Pancreas (tissue), 10 donors: ENCODE results near the gene NME8. TPM values are rescaled to one million over a fixed set of nuclear protein-coding genes. Genes with fewer than 3 reads are reported as not detected.
A peak's percentile ranks its signal among the peaks of the same experiment; 100 is the strongest.

Experiments used
- ATAC-seq, 4 donors: fragments of 200-7000 bp; cut with Tn5 transposase; one replicate each; pipeline versions ENCODE4 v1.8.0 to v1.9.1; 2020; ENCODE audit warnings: mild to moderate bottlenecking in 4 of 4, moderate library complexity in 4 of 4
- DNase-seq, 6 donors: peaks; one replicate each; pipeline ENCODE4 v3.0.0-alpha.2; 2020
- FAIRE-seq: peaks from 2 replicates; lab custom pipeline; 2012; peaks lifted over from hg19 to GRCh38; lab: Jason Lieb, UNC
- H3K27ac ChIP-seq, 4 donors: fragments of 200-600 bp; sonication (generic); 1 replicate in 3 of 4; 2 replicates in 1 of 4; pipeline versions ENCODE4 v1.5.0 to v1.8.0; 2020
- H3K27me3 ChIP-seq, 4 donors: fragments of 200-600 bp; one replicate each; pipeline ENCODE4 v1.8.0; 2021
- H3K36me3 ChIP-seq, 3 donors: fragments of 200-600 bp; sonication (generic) in 1 of 3; one replicate each; pipeline versions ENCODE4 v1.5.0 to v1.8.0; 2020 to 2021
- H3K4me1 ChIP-seq, 3 donors: fragments of 200-600 bp; one replicate each; pipeline ENCODE4 v1.8.0; 2021
- H3K4me3 ChIP-seq, 4 donors: fragments of 200-600 bp; sonication (generic) in 2 of 4; one replicate each; pipeline versions ENCODE4 v1.5.0 to v1.8.0; 2020 to 2021
- H3K9me3 ChIP-seq, 4 donors: fragments of 200-600 bp; one replicate each; pipeline ENCODE4 v1.8.0; 2021
- WGBS, 2 donors: extraction: QIAGEN DNeasy Blood & Tissue Kit; methylation state at CpG; one replicate each; pipeline ENCODE4 v1.1.7; 2013; 5-methylcytosine and 5-hydroxymethylcytosine counted together
- intact Hi-C, 3 donors: fragments of 100-400 bp; cut with DNase I; formaldehyde crosslinking; loops; one replicate each; pipeline versions ENCODE4 v1.11.1 to v1.14.2; 2022
- polyA plus RNA-seq, 2 donors: library from polyadenylated mRNA; stranded (reverse); fragments of 200-250 nt; gene quantifications; one replicate each; pipeline ENCODE4 v1.2.3, GENCODE V29; 2013
- total RNA-seq, 6 donors: library from RNA; stranded (reverse); fragmentation: NEBNext Ultra II Directional in 4 of 6; extraction: Animal tissue kit (Norgen Biotek cat#: 25700) in 4 of 6; gene quantifications; one replicate each; pipeline versions ENCODE4 v1.2.1 to v1.2.4, GENCODE V29; 2021 to 2023
- TF ChIP-seq, protein P1 (sequence below), 4 donors: fragments of 200-600 bp; sonication (generic) in 3 of 4; IDR thresholded peaks; one replicate each; pipeline versions ENCODE4 v1.5.0 to v1.8.0; 2021; ENCODE audit warnings: antibody characterized with exemption in 4 of 4
- donor health status: healthy with polysubstance abuse.
- donor health status: DM: no; HTN: no; CAD: no; lungs with moderate emphysema.
- donor health status: DM: no; HTN: no; CAD: no.
- donor health status: control.
- donor health status: control.
- donor health status: Bipolar disorder and iron deficiency.
- donor health status: DM: yes; HTN: yes; CAD: no.
- donor health status: DM: no; HTN: no; CAD: no.
- donor health status: DM: no; HTN: no; CAD: no.
- donor health status: DM: yes; HTN: yes; CAD: no.

The NME8 gene
- total and polyA plus RNA-seq, 8 donors = not detected

DNA sequence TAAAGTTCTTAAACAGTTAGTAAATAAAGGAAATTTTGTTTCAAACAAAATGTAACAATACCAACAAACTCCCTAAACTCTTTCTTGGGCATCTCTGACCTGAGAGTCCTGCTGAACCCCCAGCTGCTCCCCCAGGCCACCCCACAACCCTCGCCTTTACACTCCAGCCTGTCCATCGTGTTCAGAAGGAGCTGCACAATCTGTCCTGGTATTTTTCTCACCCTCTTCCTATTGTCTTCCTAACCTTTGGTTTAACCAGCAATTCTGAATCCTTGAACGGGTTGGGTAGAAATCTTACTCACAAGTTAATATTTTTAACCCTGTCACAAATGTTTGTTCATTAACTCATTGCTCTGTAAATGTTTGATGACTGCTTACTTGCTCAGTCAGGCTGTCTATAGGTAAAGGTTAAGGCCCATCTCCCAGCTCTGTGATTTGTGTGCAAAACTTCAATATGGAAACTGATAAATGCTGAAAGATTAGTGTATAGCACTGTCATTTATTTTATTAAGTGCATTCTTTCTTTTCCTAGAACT is 51.4 kb downstream of the NME8 start:
- no peak for ATAC-seq
- H3K27me3 ChIP-seq = no peaks in the 10 kb centered on the region
- no peaks in the 10 kb centered on the region for H3K36me3 ChIP-seq
- FAIRE-seq = no peak
- intact Hi-C loops = loop anchor here (10.0 kb wide), 2 partner anchors 205 to 325 kb away; no protein-coding TSS in a partner anchor
- no peaks in the 10 kb centered on the region for H3K4me1 ChIP-seq
- no peak overlapping the region for H3K27ac ChIP-seq
- H3K4me3 ChIP-seq = no peak overlapping the region
- no peak for DNase-seq
- no peaks in the 10 kb centered on the region for H3K9me3 ChIP-seq
- TF ChIP-seq, protein P1, sequence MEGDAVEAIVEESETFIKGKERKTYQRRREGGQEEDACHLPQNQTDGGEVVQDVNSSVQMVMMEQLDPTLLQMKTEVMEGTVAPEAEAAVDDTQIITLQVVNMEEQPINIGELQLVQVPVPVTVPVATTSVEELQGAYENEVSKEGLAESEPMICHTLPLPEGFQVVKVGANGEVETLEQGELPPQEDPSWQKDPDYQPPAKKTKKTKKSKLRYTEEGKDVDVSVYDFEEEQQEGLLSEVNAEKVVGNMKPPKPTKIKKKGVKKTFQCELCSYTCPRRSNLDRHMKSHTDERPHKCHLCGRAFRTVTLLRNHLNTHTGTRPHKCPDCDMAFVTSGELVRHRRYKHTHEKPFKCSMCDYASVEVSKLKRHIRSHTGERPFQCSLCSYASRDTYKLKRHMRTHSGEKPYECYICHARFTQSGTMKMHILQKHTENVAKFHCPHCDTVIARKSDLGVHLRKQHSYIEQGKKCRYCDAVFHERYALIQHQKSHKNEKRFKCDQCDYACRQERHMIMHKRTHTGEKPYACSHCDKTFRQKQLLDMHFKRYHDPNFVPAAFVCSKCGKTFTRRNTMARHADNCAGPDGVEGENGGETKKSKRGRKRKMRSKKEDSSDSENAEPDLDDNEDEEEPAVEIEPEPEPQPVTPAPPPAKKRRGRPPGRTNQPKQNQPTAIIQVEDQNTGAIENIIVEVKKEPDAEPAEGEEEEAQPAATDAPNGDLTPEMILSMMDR (IDR thresholded peaks at IDR 0.05) = no peak
- 39 to 47% methylated on average over 3 of the region's 3 CpGs for WGBS, 2 donors

DNA sequence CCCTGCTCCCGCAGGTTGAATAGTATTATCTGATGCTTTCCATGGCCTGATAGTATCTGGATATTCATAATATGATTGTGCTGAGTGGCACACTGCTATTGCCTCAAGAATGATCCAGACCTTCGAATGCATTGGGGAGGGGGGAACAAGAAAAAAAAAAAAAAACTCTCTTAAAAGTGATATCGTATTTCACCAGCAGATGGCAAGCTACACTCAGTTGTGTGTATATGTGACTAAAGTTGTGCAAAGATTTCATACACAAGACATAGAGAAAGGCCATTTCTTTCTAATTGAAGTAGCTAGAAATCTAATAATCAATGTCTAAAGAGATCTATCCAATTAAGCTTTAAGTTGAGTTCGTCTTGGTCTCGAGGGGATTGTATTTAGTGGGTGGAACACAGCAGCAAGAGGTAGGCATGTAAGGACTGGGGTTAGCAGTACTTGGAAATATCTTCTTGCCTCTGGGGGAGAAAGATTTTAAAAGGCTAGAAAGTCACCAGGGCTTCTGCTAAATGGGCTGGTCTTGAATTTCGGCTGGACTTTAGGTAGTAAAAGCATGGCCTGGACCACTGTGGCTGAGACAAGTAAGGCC is 52.9 kb downstream of the NME8 start:
- no peaks in the 10 kb centered on the region for H3K9me3 ChIP-seq
- no peak overlapping the region for H3K27ac ChIP-seq
- no peaks in the 10 kb centered on the region for H3K36me3 ChIP-seq
- WGBS, 2 donors = 10 to 15% methylated on average over 6 of the region's 6 CpGs
- no peak for DNase-seq
- peak; percentile 74 for FAIRE-seq
- peak; percentile 70 to 87 (median 84) for ATAC-seq
- H3K4me3 ChIP-seq = no peak overlapping the region
- intact Hi-C loops = loop anchor here in 1 of 3 donors (10.0 kb wide), 1 partner anchor 323 kb away; no protein-coding TSS in a partner anchor
- TF ChIP-seq, protein P1 (IDR thresholded peaks at IDR 0.05) = peak in 3 of 4 donors; percentile 27 to 46 (median 31)
- no peaks in the 10 kb centered on the region for H3K4me1 ChIP-seq
- H3K27me3 ChIP-seq = no peaks in the 10 kb centered on the region

DNA sequence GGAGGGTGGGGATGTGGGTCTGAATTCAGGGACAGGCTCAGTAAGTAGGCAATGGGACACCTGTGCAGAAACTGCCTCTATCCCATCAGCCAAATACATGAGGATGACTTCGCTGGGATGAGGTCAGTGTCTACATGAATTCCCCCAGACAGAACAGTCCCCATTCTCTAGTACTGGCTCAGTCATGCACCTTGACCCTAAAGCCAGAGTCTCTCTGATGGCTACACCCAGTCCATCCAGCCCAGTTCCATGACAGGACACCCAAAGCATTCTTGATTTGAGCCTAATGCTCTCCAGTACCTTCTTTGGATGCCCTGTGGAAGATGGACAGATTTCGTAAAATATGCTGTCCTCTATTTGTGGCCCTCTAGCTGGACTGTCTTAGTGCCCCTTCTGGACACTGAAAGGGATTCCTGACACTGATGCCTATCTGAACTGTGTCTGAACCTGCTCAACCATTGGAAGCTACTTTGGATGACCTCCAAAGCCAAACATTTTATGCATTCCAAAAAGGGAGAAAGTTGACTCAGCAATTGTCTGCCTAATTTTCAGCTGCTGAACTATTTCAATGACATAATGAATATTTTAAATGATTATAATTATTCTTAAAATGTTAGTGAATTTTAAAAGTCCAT is 53.6 kb downstream of the NME8 start:
- Histone ChIP-seq H3K4me1 (no peaks in the 10 kb centered on the region), H3K27me3 (no peaks in the 10 kb centered on the region), H3K4me3 (no peak overlapping the region), H3K36me3 (no peaks in the 10 kb centered on the region), H3K27ac (no peak overlapping the region), H3K9me3 (no peaks in the 10 kb centered on the region)
- no peak for DNase-seq
- 78 to 90% methylated on average over 2 of the region's 2 CpGs for WGBS, 2 donors
- peak in 3 of 4 donors; percentile 26 to 55 (median 31) for ATAC-seq
- intact Hi-C loops = loop anchor here in 1 of 3 donors (10.0 kb wide), 1 partner anchor 323 kb away; no protein-coding TSS in a partner anchor
- FAIRE-seq = no peak
- TF ChIP-seq, protein P1 (IDR thresholded peaks at IDR 0.05) = no peak

DNA sequence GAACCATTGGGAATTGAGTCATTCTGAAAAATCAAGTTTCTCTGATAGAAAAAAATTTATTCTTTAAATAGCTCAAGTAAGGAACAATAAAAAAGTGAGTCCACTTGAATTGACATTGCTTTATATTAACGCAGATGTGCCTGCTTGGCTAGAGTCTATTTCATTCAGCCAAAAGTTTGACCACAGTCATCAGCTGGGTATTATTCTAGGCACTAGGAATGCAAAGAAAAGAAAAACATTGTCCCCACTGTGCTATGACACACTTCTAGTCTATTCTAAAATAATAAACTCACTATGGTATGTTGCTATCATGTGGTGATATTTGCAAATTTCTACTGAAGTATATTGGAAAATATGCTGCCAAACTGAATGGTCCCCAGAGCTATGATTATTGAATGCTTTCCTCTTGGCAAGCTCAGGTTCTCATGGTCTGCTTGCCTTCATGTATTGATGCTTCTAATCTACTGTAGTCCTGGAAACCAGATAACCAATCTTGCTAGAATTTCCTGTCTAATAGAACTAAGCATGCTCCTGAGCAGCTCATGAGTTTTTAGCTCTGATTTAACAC is 59.9 kb downstream of the NME8 start:
- Histone ChIP-seq H3K36me3 (no peaks in the 10 kb centered on the region), H3K27me3 (no peaks in the 10 kb centered on the region), H3K4me1 (no peaks in the 10 kb centered on the region), H3K9me3 (no peaks in the 10 kb centered on the region), H3K4me3 (no peak overlapping the region), H3K27ac (no peak overlapping the region)
- FAIRE-seq (no peak), DNase-seq (no peak), ATAC-seq (no peak)
- TF ChIP-seq, protein P1 (IDR thresholded peaks at IDR 0.05) = no peak
- intact Hi-C loops = loop anchor here in 1 of 3 donors (10.0 kb wide), 1 partner anchor 316 kb away; no protein-coding TSS in a partner anchor
- 87 to 95% methylated on average over 1 of the region's 1 CpG for WGBS, 2 donors
